B cell (primary cell): ENCODE measurements around the gene SERTAD3. TPM values are rescaled to one million over a fixed set of nuclear protein-coding genes. Genes with fewer than 3 reads are reported as not detected.

Experiments
- ATAC-seq: fragments of 200-7000 bp; cut with Tn5 transposase; one replicate; pipeline ENCODE4 v1.10.0; 2021; ENCODE audit warnings: low read depth, mild to moderate bottlenecking, moderate number of reproducible peaks, moderate library complexity
- CTCF ChIA-PET: fragments of 350-600 bp; sonication (Branson Sonifier 250); formaldehyde crosslinking; loops from one replicate; lab custom pipeline; 2021; ENCODE audit warnings: antibody characterized with exemption, inconsistent platforms; lab: Charles Lee
- POLR2A ChIA-PET: fragments of 350-600 bp; sonication (Branson Sonifier 250); formaldehyde crosslinking; loops from one replicate; lab custom pipeline; 2021; ENCODE audit warnings: antibody characterized with exemption; lab: Charles Lee
- DNase-seq: peaks from one replicate; pipeline ENCODE4 v3.0.0; 2013
- H2AFZ ChIP-seq: 2 replicates; pipeline ENCODE4 v1.6.1; 2012; ENCODE audit warnings: mild to moderate bottlenecking, low read depth, low read length; ENCODE audit not compliant: insufficient read depth, poor library complexity, severe bottlenecking
- H3K27ac ChIP-seq, 2 donors: 1 replicate in 1 of 2; 2 replicates in 1 of 2; pipeline ENCODE4 v1.5.1; 2012 to 2013; ENCODE audit warnings: low read length in 2 of 2, mild to moderate bottlenecking in 2 of 2, moderate library complexity in 1 of 2
- H3K27me3 ChIP-seq, 4 experiments: fragments of 200-600 bp in 1 of 4; sonication (generic) in 1 of 4; replicated peaks in 1 of 4; 1 replicate in 2 of 4; 2 replicates in 2 of 4; pipeline versions ENCODE4 v1.6.1 to v1.7.0; 2013 to 2016; ENCODE audit warnings: low read length in 3 of 4, mild to moderate bottlenecking in 2 of 4, mixed read lengths in 1 of 4, moderate library complexity in 1 of 4; ENCODE audit not compliant: insufficient read depth in 4 of 4, control insufficient read depth in 3 of 4; ENCODE audit errors: control extremely low read depth in 1 of 4
- H3K36me3 ChIP-seq, 2 experiments: replicated peaks in 1 of 2; 1 replicate in 1 of 2; 2 replicates in 1 of 2; pipeline versions ENCODE4 v1.6.1 to v1.7.1; 2013; ENCODE audit warnings: low read length in 1 of 2; ENCODE audit not compliant: insufficient read depth in 2 of 2, control insufficient read depth in 1 of 2; ENCODE audit errors: control extremely low read depth in 1 of 2, extremely low read depth in 1 of 2
- H3K4me1 ChIP-seq, 2 donors: fragments of 200-600 bp in 1 of 2; sonication (generic) in 1 of 2; 1 replicate in 1 of 2; 2 replicates in 1 of 2; pipeline versions ENCODE4 v1.5.1 to v1.6.1; 2013 to 2017; ENCODE audit warnings: low read length in 2 of 2; ENCODE audit not compliant: control insufficient read depth in 2 of 2, insufficient read depth in 2 of 2
- H3K4me2 ChIP-seq: replicated peaks from 2 replicates; pipeline ENCODE3; 2012; ENCODE audit warnings: mild to moderate bottlenecking, low read depth, low read length; ENCODE audit not compliant: poor library complexity, severe bottlenecking
- H3K4me3 ChIP-seq, 5 experiments: fragments of 200-600 bp in 1 of 5; sonication (generic) in 1 of 5; 1 replicate in 3 of 5; 2 replicates in 2 of 5; pipeline versions ENCODE4 v1.5.1 to v1.7.0; 2011 to 2016; ENCODE audit warnings: low read length in 4 of 5, mild to moderate bottlenecking in 4 of 5, low read depth in 2 of 5, control low read depth in 1 of 5, moderate library complexity in 1 of 5; ENCODE audit not compliant: insufficient read depth in 1 of 5; ENCODE audit errors: control extremely low read depth in 1 of 5, extremely low read depth in 1 of 5
- H3K79me2 ChIP-seq: fragments of 200-600 bp; sonication (generic); one replicate; pipeline ENCODE4 v1.6.0; 2016; ENCODE audit warnings: low read length; ENCODE audit not compliant: control insufficient read depth, insufficient read depth
- H3K9ac ChIP-seq: fragments of 200-600 bp; sonication (generic); 2 replicates; pipeline ENCODE4 v1.6.1; 2017; ENCODE audit warnings: mild to moderate bottlenecking, low read length, moderate library complexity
- H3K9me3 ChIP-seq, 3 donors: one replicate each; pipeline versions ENCODE4 v1.6.1 to v1.7.1; 2013; ENCODE audit warnings: low read length in 2 of 3; ENCODE audit not compliant: control insufficient read depth in 2 of 3, insufficient read depth in 1 of 3; ENCODE audit errors: control extremely low read depth in 1 of 3
- H4K20me1 ChIP-seq: 2 replicates; pipeline ENCODE4 v1.6.0; 2012; ENCODE audit warnings: mild to moderate bottlenecking, low read length; ENCODE audit not compliant: insufficient read depth, control insufficient read depth, poor library complexity, severe bottlenecking
- H3K27ac Mint-ChIP-seq: one replicate; pipeline ENCODE4 v1.8.0; 2021; ENCODE audit warnings: mixed read lengths
- H3K27me3 Mint-ChIP-seq: one replicate; pipeline ENCODE4 v1.8.0; 2021; ENCODE audit warnings: mixed read lengths
- H3K4me1 Mint-ChIP-seq: one replicate; pipeline ENCODE4 v1.8.0; 2021; ENCODE audit warnings: mixed read lengths
- H3K4me3 Mint-ChIP-seq: one replicate; pipeline ENCODE4 v1.8.0; 2021; ENCODE audit warnings: mixed read lengths
- H3K9me3 Mint-ChIP-seq: one replicate; pipeline ENCODE4 v1.8.0; 2022; ENCODE audit warnings: mixed read lengths; ENCODE audit not compliant: insufficient read depth
- CTCF ChIP-seq: fragments of 200-600 bp; IDR thresholded peaks from one replicate; pipeline ENCODE4 v1.8.0; 2022; ENCODE audit warnings: antibody characterized with exemption, mild to moderate bottlenecking
- EZH2 ChIP-seq: IDR thresholded peaks from 2 replicates; pipeline ENCODE4 v1.6.1; 2012; ENCODE audit warnings: borderline replicate concordance, low read depth, mild to moderate bottlenecking, moderate library complexity, low read length; ENCODE audit not compliant: insufficient read depth, poor library complexity, severe bottlenecking
- WGBS: methylation state at CpG from one replicate; pipeline ENCODE4 v1.1.5; 2013; ENCODE audit warnings: missing lambda C conversion rate; ENCODE audit not compliant: insufficient coverage; 5-methylcytosine and 5-hydroxymethylcytosine counted together
- intact Hi-C: fragments of 100-400 bp; cut with micrococcal nuclease; formaldehyde crosslinking; loops from one replicate; pipeline ENCODE4 v1.10.0; 2022
- polyA plus RNA-seq: library from polyadenylated mRNA; depleted of rRNA; stranded (reverse); fragments of >200 nt; gene quantifications from 2 replicates; pipeline ENCODE4 v1.2.3, GENCODE V29; 2012
- total RNA-seq, 2 donors: library from RNA; stranded (reverse); fragments of 120-200 nt in 1 of 2; gene quantifications; 1 replicate in 1 of 2; 2 replicates in 1 of 2; pipeline versions ENCODE4 v1.2.3 to v1.2.4, GENCODE V29; 2013 to 2022

Gene SERTAD3
- total and polyA plus RNA-seq, 2 donors (not counting 1 experiment from before 2014, with no cell fraction given): 41.6 to 43.9 TPM

GRCh38 chr19:40403262-40403984, 40.7 kb downstream of the SERTAD3 start:
- H2AFZ ChIP-seq: peak overlapping the region; percentile 99
- no peak for TF ChIP-seq CTCF
- no peak for TF ChIP-seq EZH2
- ChIA-PET POLR2A (interaction anchor here (0.6 to 1.3 kb wide), 7 partner anchors 18 to 952 kb away, joined by 3 to 14 read pairs (median 4); partner anchors contain the start of gene PLD3), CTCF (interaction anchor here (0.6 to 3.9 kb wide), 10 partner anchors 17 to 346 kb away, joined by 3 to 26 read pairs (median 4); partner anchors contain the start of genes BLVRB and SERTAD1)
- no peaks in the 10 kb centered on the region for H3K36me3 ChIP-seq
- peak overlapping the region; percentile 97 for H3K4me2 ChIP-seq
- H3K4me3 ChIP-seq: peak overlapping the region; percentile 27 to 84 (median 74)
- peak overlapping the region; percentile 93 for H3K27ac Mint-ChIP-seq
- H3K4me3 Mint-ChIP-seq: peak overlapping the region; percentile 97
- H3K79me2 ChIP-seq: no peaks in the 10 kb centered on the region
- H3K4me1 Mint-ChIP-seq: peaks cover 29% of the 10 kb centered on the region
- no peaks in the 10 kb centered on the region for H3K9me3 Mint-ChIP-seq
- peaks cover 8% of the 10 kb centered on the region for H3K27me3 Mint-ChIP-seq
- H4K20me1 ChIP-seq: no peaks in the 10 kb centered on the region
- H3K27me3 ChIP-seq: peaks cover 0 to 6% (median 3%) of the 10 kb centered on the region in 4 experiments
- peak overlapping the region; percentile 30 to 49 for H3K27ac ChIP-seq
- intact Hi-C loops: loop anchor here (1.0 to 10.0 kb wide), 2 partner anchors 118 to 891 kb away; partner anchors contain the start of gene AKT2
- peaks cover 0 to 3% (median 0%) of the 10 kb centered on the region in 3 donors for H3K9me3 ChIP-seq
- peak; percentile 86 for DNase-seq
- H3K9ac ChIP-seq: peak overlapping the region; percentile 76
- WGBS: 0% methylated on average over 25 of the region's 41 CpGs
- peaks cover 6 to 18% of the 10 kb centered on the region in 2 donors for H3K4me1 ChIP-seq
- peak; percentile 81 for ATAC-seq

DNA sequence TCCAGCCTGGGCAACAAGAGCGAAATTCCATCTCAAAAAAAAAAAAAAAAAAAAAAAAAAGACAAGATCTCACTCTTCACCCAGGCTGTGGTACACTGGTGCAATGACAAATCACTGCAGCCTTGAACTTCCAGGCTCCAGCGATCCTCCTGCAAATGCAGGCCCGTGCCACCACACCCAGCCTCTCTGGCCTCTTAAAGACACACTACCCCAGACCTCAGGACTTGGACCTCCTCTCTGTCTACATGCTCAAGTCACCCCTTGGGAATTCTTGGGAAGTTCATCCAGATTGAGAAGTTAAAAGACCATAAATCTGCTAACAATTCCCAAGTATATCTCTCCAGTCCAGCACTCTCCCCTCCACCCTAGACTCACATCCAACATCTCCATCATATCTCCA, 43.6 kb downstream of the SERTAD3 start:
- H3K27me3 Mint-ChIP-seq: peaks cover 8% of the 10 kb centered on the region

More for the DNA sequence above, 43.6 kb downstream of the SERTAD3 start:
- no peak overlapping the region for H3K4me2 ChIP-seq
- no peak overlapping the region for H2AFZ ChIP-seq
- no peak for TF ChIP-seq EZH2
- TF ChIP-seq CTCF: no peak
- ATAC-seq (no peak), DNase-seq (no peak)
- ChIA-PET POLR2A (no interaction called here), CTCF (no interaction called here)
- no peak overlapping the region for H3K4me3 ChIP-seq
- H3K36me3 ChIP-seq: no peaks in the 10 kb centered on the region
- H3K4me3 Mint-ChIP-seq: no peak overlapping the region
- H3K4me1 ChIP-seq: peaks cover 4 to 12% of the 10 kb centered on the region in 2 donors
- WGBS: 90% methylated on average over 2 of the region's 3 CpGs
- no peaks in the 10 kb centered on the region for H4K20me1 ChIP-seq
- H3K9me3 Mint-ChIP-seq: no peaks in the 10 kb centered on the region
- intact Hi-C loops: loop anchor here (10.0 kb wide), 1 partner anchor 894 kb away; no protein-coding TSS in a partner anchor
- peaks cover 0 to 10% (median 3%) of the 10 kb centered on the region in 4 experiments for H3K27me3 ChIP-seq
- no peak overlapping the region for H3K27ac ChIP-seq
- H3K4me1 Mint-ChIP-seq: peaks cover 17% of the 10 kb centered on the region
- no peak overlapping the region for H3K27ac Mint-ChIP-seq
- H3K9ac ChIP-seq: no peak overlapping the region
- H3K9me3 ChIP-seq: peaks cover 0 to 3% (median 0%) of the 10 kb centered on the region in 3 donors
- H3K79me2 ChIP-seq: no peaks in the 10 kb centered on the region
